HL-60 (cell line): ENCODE results near the gene TULP1.

Experiments
- DNase-seq, 2 experiments: peaks; one replicate each; pipeline ENCODE4 v3.0.0-alpha.2; 2010 to 2020; ENCODE audit warnings: low read depth in 1 of 2, low spot score in 1 of 2
- H3K27ac ChIP-seq: fragments of 250-450 bp; sonication (Bioruptor Pico); replicated peaks from 2 replicates; pipeline ENCODE4 v1.5.1; 2020; ENCODE audit warnings: mild to moderate bottlenecking, moderate library complexity
- H3K27me3 ChIP-seq: fragments of 250-450 bp; sonication (Bioruptor Pico); 2 replicates; pipeline ENCODE4 v1.5.1; 2021; ENCODE audit warnings: mild to moderate bottlenecking, moderate library complexity; ENCODE audit not compliant: insufficient read depth, poor library complexity, severe bottlenecking
- H3K4me3 ChIP-seq: replicated peaks from 2 replicates; pipeline ENCODE4 v1.5.1; 2011; ENCODE audit warnings: mild to moderate bottlenecking, control low read depth, low read length; ENCODE audit not compliant: insufficient read depth
- GABPA ChIP-seq: IDR thresholded peaks from 2 replicates; pipeline ENCODE4 v1.6.1; 2012; ENCODE audit warnings: low read depth
- POLR2AphosphoS5 ChIP-seq: IDR thresholded peaks from 2 replicates; pipeline ENCODE4 v1.6.1; 2012; ENCODE audit warnings: low read depth
- SPI1 ChIP-seq: IDR thresholded peaks from 2 replicates; pipeline ENCODE4 v1.6.1; 2012; ENCODE audit warnings: low read depth, mild to moderate bottlenecking, borderline replicate concordance
- TF ChIP-seq, protein P1 (sequence below): IDR thresholded peaks from 2 replicates; pipeline ENCODE4 v1.6.1; 2012; ENCODE audit warnings: low read depth; ENCODE audit not compliant: insufficient replicate concordance
- TF ChIP-seq, protein P2 (sequence below): IDR thresholded peaks from one replicate; pipeline ENCODE4 v1.5.1; 2011; ENCODE audit warnings: low read length, control low read depth, inconsistent platforms; ENCODE audit not compliant: insufficient read depth

TULP1 gene

DNA sequence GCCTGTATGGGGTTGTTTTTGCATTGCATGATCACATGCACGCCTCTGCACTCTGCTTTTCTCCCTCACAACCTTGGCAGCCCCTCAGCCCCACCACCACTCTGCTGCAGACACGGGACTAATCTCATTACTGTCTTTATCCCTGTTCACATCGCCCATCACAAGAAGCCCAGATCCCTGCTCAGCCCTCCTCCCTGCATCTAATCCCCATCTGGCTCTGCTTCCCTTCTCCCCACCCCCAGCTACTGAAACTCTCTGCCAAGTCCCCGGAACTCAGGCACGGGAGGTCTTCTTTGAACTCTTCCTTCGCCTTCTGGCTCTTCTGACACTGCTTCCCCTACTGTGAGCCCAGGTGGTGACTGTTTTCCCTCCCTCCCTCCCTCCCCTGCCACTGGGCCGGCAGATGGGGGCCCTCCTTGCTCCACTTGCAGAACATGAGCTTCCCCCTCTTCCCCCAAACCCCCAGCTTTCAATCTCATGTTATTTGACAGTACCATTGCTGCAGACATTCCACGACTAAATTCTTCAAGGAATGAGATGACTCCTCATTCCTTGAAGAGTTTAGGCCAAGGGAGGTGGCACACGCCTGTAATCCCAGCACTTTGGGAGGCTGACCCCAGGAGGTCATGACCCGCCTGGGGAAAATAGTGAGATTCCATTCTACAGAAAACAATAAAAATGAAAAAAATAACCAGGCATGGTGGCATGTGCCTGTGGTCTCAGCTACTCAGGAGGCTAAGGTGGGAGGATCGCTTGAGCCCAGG, 21.9 kb upstream of the TULP1 start:
- TF ChIP-seq, protein P1, sequence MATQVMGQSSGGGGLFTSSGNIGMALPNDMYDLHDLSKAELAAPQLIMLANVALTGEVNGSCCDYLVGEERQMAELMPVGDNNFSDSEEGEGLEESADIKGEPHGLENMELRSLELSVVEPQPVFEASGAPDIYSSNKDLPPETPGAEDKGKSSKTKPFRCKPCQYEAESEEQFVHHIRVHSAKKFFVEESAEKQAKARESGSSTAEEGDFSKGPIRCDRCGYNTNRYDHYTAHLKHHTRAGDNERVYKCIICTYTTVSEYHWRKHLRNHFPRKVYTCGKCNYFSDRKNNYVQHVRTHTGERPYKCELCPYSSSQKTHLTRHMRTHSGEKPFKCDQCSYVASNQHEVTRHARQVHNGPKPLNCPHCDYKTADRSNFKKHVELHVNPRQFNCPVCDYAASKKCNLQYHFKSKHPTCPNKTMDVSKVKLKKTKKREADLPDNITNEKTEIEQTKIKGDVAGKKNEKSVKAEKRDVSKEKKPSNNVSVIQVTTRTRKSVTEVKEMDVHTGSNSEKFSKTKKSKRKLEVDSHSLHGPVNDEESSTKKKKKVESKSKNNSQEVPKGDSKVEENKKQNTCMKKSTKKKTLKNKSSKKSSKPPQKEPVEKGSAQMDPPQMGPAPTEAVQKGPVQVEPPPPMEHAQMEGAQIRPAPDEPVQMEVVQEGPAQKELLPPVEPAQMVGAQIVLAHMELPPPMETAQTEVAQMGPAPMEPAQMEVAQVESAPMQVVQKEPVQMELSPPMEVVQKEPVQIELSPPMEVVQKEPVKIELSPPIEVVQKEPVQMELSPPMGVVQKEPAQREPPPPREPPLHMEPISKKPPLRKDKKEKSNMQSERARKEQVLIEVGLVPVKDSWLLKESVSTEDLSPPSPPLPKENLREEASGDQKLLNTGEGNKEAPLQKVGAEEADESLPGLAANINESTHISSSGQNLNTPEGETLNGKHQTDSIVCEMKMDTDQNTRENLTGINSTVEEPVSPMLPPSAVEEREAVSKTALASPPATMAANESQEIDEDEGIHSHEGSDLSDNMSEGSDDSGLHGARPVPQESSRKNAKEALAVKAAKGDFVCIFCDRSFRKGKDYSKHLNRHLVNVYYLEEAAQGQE, result no peak
- no peak for TF ChIP-seq POLR2AphosphoS5
- no peak for TF ChIP-seq GABPA
- TF ChIP-seq, protein P2, sequence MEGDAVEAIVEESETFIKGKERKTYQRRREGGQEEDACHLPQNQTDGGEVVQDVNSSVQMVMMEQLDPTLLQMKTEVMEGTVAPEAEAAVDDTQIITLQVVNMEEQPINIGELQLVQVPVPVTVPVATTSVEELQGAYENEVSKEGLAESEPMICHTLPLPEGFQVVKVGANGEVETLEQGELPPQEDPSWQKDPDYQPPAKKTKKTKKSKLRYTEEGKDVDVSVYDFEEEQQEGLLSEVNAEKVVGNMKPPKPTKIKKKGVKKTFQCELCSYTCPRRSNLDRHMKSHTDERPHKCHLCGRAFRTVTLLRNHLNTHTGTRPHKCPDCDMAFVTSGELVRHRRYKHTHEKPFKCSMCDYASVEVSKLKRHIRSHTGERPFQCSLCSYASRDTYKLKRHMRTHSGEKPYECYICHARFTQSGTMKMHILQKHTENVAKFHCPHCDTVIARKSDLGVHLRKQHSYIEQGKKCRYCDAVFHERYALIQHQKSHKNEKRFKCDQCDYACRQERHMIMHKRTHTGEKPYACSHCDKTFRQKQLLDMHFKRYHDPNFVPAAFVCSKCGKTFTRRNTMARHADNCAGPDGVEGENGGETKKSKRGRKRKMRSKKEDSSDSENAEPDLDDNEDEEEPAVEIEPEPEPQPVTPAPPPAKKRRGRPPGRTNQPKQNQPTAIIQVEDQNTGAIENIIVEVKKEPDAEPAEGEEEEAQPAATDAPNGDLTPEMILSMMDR, result no peak
- no peak for TF ChIP-seq SPI1
- no peak for DNase-seq
- Histone ChIP-seq H3K4me3 (no peak overlapping the region), H3K27me3 (no peaks in the 10 kb centered on the region), H3K27ac (no peak overlapping the region)

DNA sequence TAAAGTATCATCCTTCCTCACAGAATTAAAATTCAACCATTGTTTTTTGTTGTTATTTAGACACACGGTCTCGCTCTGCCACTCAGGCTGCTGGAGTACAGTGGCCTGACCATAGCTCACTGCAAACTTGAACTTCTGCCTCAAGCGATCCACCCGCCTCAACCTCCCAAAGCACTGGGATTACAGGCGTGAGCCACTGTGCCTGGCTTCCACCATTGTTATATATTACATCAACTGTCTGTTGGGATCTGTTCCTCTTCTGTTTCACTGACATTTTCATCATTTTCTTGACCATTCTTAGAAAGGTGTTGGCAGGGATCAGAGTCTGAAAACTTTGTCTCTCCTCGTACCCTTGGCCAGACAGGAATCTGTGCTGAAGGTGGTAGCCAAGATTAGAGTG, 21.3 kb upstream of the TULP1 start:
- Histone ChIP-seq H3K4me3 (no peak overlapping the region), H3K27me3 (no peaks in the 10 kb centered on the region), H3K27ac (no peak overlapping the region)
- no peak for DNase-seq
- no peak for TF ChIP-seq GABPA

DNA sequence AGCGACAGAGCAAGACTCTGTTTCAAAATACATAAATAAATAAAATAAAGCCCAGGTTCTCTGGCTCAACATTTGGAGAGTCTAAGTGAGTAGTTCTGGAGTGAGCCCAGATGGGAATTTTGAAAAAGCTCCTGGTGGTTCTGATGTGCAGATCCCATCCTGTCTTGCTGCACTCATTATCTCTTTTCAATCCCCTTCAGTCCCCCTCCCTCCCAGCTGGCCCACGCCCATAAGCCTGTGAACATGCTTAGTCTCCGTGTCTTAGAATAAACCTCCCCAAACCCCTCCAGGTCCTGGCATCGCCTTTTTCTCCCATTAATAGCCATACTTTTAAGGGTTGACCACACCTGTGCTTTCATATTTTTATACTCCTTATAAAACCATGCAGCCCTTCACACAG, 19.4 kb upstream of the TULP1 start:
- Histone ChIP-seq H3K27ac (no peak overlapping the region), H3K4me3 (no peak overlapping the region), H3K27me3 (no peaks in the 10 kb centered on the region)
- no peak for DNase-seq
- no peak for TF ChIP-seq SPI1
- TF ChIP-seq, protein P1, result no peak
- TF ChIP-seq, protein P2, result no peak
- TF ChIP-seq POLR2AphosphoS5, result no peak
- no peak for TF ChIP-seq GABPA

DNA sequence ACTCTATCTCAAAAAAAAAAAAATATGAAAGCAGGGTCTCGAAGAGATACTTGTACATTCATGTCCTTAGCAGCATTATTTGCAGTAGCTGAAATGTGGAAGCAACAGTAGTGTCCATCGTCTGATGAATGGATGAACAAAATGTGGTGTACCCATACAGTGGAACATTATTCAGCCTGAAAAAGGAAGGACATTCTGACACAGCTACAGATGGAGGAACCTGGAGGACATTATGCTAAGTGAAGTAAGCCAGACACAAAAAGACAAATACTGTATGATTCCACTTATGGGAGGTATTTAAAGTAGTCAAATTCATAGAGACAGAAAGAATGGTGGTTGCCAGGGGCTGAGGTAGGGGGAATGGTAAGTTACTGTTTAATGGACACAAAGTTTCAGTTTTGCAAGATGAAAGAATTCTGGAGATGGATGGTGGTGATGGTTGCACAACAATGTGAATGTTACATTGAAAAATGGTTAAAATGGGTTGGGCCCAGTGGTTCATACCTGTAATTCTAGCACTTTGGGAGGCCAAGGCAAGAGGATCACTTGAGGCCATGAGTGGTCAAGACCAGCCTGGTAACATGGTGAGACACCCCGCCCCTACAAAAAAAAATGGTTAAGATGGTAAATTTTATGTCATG, 11.8 kb upstream of the TULP1 start:
- TF ChIP-seq, protein P1, result no peak
- TF ChIP-seq POLR2AphosphoS5 (no peak), SPI1 (no peak), GABPA (no peak)
- TF ChIP-seq, protein P2, result no peak
- no peak for DNase-seq
- Histone ChIP-seq H3K4me3 (no peak overlapping the region), H3K27me3 (no peaks in the 10 kb centered on the region), H3K27ac (no peak overlapping the region)
